Measurements from ENCODE around the gene MORF4L2.

MORF4L2 gene, protein sequence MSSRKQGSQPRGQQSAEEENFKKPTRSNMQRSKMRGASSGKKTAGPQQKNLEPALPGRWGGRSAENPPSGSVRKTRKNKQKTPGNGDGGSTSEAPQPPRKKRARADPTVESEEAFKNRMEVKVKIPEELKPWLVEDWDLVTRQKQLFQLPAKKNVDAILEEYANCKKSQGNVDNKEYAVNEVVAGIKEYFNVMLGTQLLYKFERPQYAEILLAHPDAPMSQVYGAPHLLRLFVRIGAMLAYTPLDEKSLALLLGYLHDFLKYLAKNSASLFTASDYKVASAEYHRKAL

DNA sequence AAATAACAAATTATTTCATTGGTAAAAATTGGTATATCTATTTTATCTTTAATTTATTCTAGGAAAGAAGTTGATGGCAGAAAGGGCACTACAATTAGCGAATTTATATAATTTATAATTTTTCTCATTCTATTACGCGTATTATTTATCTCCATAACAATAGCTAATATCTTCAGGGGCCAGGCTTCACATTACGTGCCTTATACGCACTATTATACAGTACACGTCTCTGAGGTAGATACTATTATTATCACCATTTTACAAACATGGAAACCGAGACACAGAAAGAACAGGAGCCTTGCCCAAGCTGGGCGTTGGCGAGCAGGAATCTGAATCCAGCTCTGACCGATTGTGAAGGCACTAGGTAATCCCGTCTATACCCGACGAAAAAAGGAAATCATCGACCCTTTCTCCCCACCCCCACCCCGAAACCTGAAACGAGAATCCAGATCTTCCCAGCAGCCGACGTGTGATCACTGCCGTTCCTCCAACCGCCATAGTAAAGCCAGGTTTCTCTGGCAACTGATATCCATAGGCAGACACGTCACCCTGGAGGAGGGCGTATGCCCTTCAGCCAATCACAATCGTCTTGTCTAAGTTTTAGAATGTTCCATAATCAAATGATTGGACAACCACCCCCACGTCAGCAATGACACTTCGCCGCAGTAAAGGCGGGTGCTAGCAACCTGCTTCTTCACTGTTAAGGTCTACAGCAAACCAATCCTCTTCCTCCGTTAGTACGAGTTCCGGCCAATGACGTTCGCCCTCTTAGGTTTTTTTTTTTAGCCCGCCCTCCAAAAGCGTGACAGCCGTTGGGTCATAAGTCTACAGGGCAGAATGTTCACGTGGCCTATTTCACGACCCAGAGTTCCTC lies at the start of gene MORF4L2:
Gene MORF4L2 (minus strand): TSS at position 501 of the 874 bp plus-strand sequence. CDS start 9,672 bp downstream, outside the sequence.
- CTCF ChIA-PET: interaction anchor here (1.0 to 1.2 kb wide), 2 partner anchors 25 to 166 kb away, joined by 3 to 5 read pairs; no protein-coding TSS in a partner anchor
- DNase-seq (ENCODE audit: extremely low spot score): peak; percentile 69
- TF ChIP-seq, protein P1, sequence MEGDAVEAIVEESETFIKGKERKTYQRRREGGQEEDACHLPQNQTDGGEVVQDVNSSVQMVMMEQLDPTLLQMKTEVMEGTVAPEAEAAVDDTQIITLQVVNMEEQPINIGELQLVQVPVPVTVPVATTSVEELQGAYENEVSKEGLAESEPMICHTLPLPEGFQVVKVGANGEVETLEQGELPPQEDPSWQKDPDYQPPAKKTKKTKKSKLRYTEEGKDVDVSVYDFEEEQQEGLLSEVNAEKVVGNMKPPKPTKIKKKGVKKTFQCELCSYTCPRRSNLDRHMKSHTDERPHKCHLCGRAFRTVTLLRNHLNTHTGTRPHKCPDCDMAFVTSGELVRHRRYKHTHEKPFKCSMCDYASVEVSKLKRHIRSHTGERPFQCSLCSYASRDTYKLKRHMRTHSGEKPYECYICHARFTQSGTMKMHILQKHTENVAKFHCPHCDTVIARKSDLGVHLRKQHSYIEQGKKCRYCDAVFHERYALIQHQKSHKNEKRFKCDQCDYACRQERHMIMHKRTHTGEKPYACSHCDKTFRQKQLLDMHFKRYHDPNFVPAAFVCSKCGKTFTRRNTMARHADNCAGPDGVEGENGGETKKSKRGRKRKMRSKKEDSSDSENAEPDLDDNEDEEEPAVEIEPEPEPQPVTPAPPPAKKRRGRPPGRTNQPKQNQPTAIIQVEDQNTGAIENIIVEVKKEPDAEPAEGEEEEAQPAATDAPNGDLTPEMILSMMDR (IDR thresholded peaks at IDR 0.05; ENCODE audit: control extremely low read depth, extremely low read depth, low read depth, missing control alignments): no peak
- POLR2A ChIA-PET: interaction anchor here (0.7 to 1.0 kb wide), 5 partner anchors 126 to 1104 kb away, joined by 3 to 8 read pairs (median 4); no protein-coding TSS in a partner anchor

DNA sequence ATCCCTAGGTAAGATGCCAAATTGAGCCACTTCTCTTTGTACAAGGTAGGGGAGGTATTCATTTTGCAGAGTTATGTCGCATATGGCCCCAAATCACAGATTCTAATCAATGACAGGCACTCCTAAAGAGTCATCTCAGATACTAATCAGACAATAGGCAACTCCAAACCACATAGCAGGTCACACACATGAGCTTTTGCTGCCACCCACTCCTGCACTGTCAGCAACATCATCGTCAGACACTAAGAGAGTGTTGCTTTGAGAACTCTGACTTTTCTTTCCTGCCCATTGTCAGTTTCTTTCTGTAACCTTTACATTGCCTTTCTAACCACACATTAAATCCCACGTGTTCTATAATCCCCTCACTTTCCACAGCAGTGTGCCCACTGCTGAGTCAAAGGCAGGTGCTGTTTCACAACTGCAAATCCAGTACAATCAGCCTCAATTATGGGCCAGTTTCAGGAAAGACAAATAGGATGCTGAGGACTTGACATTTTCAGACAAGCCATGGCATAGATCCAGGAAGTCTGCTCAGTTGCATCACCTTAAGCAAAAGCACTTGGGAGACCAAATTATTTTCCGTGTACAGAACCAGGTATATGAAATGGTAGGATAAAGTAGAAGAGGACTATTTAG lies 47.7 kb upstream of the MORF4L2 start:
- DNase-seq (ENCODE audit: extremely low spot score): no peak
- ChIA-PET POLR2A (no interaction called here), CTCF (no interaction called here)
- TF ChIP-seq, protein P1 (IDR thresholded peaks at IDR 0.05; ENCODE audit: control extremely low read depth, extremely low read depth, low read depth, missing control alignments): no peak

DNA sequence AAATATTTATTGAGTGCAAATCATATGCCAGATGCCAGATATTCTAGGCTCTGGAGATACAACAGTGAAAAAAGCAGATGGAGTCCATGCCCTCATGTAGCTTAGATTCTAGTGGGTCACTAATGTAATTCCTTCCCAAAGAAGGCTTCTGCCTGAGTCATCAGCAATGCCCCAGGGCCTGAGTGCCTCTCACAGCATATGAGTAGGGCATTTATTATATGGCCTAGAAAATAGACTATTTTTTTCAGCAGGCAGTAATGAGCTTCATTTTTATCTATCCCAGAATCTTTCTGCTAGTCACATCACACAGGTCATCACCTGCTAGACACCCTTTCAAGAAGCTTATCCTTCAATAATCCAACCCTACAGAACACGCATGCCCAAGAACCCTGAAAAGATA lies 46.5 kb upstream of the MORF4L2 start:
- DNase-seq (ENCODE audit: extremely low spot score): no peak
- POLR2A ChIA-PET: no interaction called here
- TF ChIP-seq, protein P1 (IDR thresholded peaks at IDR 0.05; ENCODE audit: control extremely low read depth, extremely low read depth, low read depth, missing control alignments): no peak
- CTCF ChIA-PET: no interaction called here

DNA sequence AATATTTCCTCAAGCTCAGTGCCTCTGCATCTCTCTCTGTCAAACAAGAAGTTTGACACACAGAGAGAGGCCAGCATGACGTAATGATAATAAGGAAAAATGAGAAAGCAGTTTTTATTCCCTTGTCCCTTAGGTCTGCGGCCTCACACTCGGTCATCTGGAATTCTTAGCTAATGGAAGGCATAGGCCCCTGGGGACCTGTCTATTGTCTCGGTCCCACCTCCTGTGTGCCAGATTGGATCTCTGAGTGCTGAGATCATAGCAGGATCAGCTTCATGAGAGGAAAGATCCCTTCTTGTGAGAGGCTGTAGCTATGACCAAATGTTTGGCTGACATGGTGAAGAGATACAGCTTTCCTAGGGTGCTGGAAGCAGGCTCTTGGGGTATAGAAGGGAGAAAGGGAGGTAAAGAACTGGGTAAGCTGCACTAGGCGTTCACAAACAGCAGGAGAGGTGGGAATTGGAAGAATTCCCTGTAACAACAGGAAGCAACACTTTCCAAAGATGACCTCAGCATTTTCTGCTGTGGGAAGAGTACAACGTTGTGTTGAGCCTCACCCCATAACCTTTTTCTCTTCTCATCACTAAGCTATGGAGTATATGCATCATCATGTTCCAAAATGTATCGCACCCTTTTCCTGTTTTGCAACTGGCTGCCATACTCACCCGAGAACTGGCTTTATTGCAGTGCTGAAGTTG lies 44.4 kb upstream of the MORF4L2 start:
- POLR2A ChIA-PET: no interaction called here
- no peak for DNase-seq (ENCODE audit: extremely low spot score)
- CTCF ChIA-PET: interaction anchor here (1.3 to 1.9 kb wide), 4 partner anchors 10 to 21 kb away, joined by 3 to 5 read pairs (median 4); no protein-coding TSS in a partner anchor
- TF ChIP-seq, protein P1 (IDR thresholded peaks at IDR 0.05; ENCODE audit: control extremely low read depth, extremely low read depth, low read depth, missing control alignments): no peak

DNA sequence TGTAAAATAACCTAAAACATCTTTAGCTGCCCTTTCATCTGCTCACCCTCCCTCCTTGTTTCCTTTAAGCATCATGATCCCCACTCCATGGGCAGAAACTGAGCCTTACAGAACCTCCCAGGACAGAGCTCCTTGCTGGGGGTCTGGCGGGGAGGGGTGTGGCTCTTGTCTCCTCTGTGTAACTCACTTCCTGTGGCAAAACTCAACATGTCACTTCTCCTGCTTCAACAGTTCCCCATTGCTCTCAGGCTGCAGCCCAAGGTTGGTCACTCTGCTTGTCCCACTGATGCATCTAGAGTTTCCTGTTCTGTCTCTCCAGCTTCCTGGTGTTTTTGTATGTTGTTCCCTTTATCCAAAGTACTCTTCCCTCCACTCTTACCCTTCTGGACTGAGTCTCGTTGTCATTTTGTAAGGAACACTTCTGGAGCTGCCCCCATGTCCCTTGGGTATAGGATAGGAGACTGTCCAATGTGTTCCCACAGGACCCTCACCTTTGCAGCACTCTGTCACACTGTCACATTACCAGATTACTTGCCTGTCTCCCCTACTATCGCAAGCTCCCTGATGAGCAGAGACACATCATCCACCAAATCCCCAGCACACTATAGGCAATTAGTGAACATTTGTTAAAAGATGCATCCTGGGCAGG lies 43.8 kb upstream of the MORF4L2 start:
- no peak for DNase-seq (ENCODE audit: extremely low spot score)
- ChIA-PET CTCF (interaction anchor here (1.3 to 1.9 kb wide), 4 partner anchors 9 to 20 kb away, joined by 3 to 5 read pairs (median 4); no protein-coding TSS in a partner anchor), POLR2A (no interaction called here)
- TF ChIP-seq, protein P1 (IDR thresholded peaks at IDR 0.05; ENCODE audit: control extremely low read depth, extremely low read depth, low read depth, missing control alignments): no peak

Data from GM10248 (cell line).